Colonic mucosa (tissue), 4 donors: ENCODE data around the gene PRR35. TPM values are rescaled to one million over a fixed set of nuclear protein-coding genes. Genes with fewer than 3 reads are reported as not detected.
A peak's percentile ranks its signal among the peaks of the same experiment; 100 is the strongest.

Source experiments
- DNase-seq: peaks from one replicate; pipeline ENCODE4 v3.0.0-alpha.2; 2020
- H3K27ac ChIP-seq: fragments of 200-600 bp; one replicate; pipeline ENCODE4 v1.8.0; 2021
- H3K27me3 ChIP-seq: fragments of 200-600 bp; one replicate; pipeline ENCODE4 v1.8.0; 2021
- H3K36me3 ChIP-seq: fragments of 200-600 bp; one replicate; pipeline ENCODE4 v1.8.0; 2021
- H3K4me1 ChIP-seq: fragments of 200-600 bp; one replicate; pipeline ENCODE4 v1.8.0; 2021; ENCODE audit warnings: mild to moderate bottlenecking
- H3K4me3 ChIP-seq: fragments of 200-600 bp; one replicate; pipeline ENCODE4 v1.8.0; 2021
- H3K9ac ChIP-seq, 2 donors: one replicate each; pipeline ENCODE4 v1.7.0; 2013; ENCODE audit warnings: control low read depth in 2 of 2, low read depth in 2 of 2, low read length in 2 of 2
- H3K9me3 ChIP-seq: fragments of 200-600 bp; one replicate; pipeline ENCODE4 v1.8.0; 2021
- intact Hi-C: fragments of 100-400 bp; cut with DNase I; formaldehyde crosslinking; loops from one replicate; pipeline ENCODE4 v1.14.1; 2022
- total RNA-seq, 2 donors: library from RNA; stranded (reverse); fragmentation: NEBNext Ultra II Directional in 1 of 2; extraction: Animal tissue kit (Norgen Biotek cat#: 25700) in 1 of 2; gene quantifications; one replicate each; pipeline ENCODE4 v1.2.1, GENCODE V29; 2021
- TF ChIP-seq, protein P1 (sequence below): fragments of 200-600 bp; IDR thresholded peaks from one replicate; pipeline ENCODE4 v1.8.0; 2022; ENCODE audit warnings: antibody characterized with exemption, mild to moderate bottlenecking
- donor health status: healthy.
- donor health status: DM: no; HTN: no; CAD: no.
- donor health status: DM: no; HTN: no; CAD: no.

Gene PRR35
- total RNA-seq, 2 donors from 2014 or later = not detected

DNA sequence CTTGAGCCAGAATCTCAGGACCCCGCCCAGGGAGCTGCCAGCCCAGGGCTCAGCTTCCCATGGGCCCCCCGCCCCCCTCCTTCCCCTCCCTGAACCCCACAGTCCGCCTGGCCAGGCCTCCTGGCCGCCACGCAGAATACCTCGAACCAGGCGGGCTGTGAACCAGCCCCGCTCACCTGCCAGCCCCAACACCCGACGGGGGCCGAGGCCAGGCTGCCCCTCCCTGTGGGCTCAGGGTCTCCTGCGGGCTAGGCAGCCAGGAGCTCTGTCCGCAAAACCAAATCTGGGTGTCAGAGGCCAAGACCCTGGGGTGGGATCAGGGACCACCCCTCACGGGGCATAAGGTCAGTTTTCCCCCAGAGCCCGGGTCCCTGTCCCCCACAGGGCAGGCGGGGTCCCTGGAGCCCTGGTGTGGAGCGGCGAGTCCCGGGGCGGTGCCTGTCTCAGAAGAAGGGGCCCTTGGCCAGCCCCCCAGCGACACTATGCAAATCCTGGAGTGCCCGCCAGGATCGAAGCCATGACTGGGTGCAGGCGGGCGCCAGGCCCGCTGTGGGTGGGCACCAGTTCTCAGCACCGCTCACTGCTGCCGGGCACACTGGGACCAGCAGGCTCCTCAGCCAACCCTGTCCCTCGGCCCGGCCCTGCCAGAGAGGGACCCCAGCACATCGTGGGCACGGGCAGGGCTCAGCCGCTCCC is 6.4 kb upstream of the PRR35 start:
- TF ChIP-seq, protein P1, sequence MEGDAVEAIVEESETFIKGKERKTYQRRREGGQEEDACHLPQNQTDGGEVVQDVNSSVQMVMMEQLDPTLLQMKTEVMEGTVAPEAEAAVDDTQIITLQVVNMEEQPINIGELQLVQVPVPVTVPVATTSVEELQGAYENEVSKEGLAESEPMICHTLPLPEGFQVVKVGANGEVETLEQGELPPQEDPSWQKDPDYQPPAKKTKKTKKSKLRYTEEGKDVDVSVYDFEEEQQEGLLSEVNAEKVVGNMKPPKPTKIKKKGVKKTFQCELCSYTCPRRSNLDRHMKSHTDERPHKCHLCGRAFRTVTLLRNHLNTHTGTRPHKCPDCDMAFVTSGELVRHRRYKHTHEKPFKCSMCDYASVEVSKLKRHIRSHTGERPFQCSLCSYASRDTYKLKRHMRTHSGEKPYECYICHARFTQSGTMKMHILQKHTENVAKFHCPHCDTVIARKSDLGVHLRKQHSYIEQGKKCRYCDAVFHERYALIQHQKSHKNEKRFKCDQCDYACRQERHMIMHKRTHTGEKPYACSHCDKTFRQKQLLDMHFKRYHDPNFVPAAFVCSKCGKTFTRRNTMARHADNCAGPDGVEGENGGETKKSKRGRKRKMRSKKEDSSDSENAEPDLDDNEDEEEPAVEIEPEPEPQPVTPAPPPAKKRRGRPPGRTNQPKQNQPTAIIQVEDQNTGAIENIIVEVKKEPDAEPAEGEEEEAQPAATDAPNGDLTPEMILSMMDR = no peak
- Histone ChIP-seq H3K9me3 (no peaks in the 10 kb centered on the region), H3K4me1 (no peaks in the 10 kb centered on the region), H3K27ac (no peak overlapping the region), H3K27me3 (peaks cover 2% of the 10 kb centered on the region), H3K36me3 (peaks cover 9% of the 10 kb centered on the region), H3K4me3 (no peak overlapping the region), H3K9ac (no peak overlapping the region)
- intact Hi-C loops = no loop called here
- DNase-seq = no peak

DNA sequence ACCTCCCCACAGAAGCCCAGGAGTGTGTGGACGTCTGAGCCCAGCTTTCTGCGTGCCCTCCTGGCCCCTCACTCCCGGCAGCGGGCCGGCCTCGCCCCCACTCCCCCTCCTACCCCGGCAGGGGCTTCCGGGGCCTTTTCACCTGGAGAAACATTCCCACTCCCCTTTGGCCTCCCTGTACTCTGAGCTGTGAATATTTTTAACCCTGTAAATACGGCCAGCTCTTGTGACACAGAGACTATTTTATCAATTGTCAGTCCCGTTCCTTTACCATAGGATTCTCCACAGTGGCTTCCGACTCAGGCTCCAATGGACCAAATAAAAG is 5.9 kb upstream of the PRR35 start:
- Histone ChIP-seq H3K27me3 (peaks cover 7% of the 10 kb centered on the region), H3K4me3 (no peak overlapping the region), H3K4me1 (no peaks in the 10 kb centered on the region), H3K36me3 (peaks cover 9% of the 10 kb centered on the region), H3K9me3 (no peaks in the 10 kb centered on the region), H3K27ac (no peak overlapping the region), H3K9ac (no peak overlapping the region)
- DNase-seq = no peak
- intact Hi-C loops = no loop called here
- TF ChIP-seq, protein P1 = no peak

DNA sequence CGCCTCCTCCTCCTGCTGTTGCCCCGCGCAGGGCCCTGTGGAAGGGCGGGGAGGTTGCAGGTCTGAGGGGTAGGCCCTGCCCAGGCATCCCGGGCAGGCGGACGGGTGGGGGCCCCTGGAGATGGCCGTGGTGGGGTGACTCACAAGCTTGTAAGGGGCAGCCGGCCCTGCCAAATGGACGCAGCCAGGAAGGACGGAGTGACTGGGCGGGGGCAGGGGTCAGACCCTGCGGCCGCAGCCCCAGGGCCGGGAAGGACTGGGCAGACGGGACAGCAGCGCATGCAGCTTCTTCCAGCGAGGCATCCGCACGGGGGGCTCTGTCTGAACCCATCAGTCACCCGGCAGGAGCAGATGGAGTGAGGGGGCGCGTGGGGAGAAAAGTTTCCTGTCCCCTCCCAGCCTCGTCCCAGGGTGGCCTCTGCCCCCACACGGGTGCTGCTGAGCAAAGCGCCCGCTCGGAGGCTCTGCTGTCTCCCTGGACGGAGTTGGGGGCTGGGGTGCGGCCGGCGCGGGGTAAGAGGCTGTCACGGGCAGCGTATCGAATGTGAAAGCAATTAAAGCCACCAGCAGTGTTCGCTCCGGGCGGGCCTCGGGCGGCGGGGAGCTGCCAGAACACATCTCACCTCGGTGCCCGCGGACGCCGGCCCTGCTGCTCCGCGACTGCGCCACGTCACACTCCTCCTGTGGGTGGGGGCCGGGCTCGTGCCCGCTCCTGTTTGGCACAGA is 5.4 kb upstream of the PRR35 start:
- DNase-seq = no peak
- Histone ChIP-seq H3K4me3 (no peak overlapping the region), H3K9ac (peak overlapping the region in 1 of 2 donors; percentile 26)

DNA sequence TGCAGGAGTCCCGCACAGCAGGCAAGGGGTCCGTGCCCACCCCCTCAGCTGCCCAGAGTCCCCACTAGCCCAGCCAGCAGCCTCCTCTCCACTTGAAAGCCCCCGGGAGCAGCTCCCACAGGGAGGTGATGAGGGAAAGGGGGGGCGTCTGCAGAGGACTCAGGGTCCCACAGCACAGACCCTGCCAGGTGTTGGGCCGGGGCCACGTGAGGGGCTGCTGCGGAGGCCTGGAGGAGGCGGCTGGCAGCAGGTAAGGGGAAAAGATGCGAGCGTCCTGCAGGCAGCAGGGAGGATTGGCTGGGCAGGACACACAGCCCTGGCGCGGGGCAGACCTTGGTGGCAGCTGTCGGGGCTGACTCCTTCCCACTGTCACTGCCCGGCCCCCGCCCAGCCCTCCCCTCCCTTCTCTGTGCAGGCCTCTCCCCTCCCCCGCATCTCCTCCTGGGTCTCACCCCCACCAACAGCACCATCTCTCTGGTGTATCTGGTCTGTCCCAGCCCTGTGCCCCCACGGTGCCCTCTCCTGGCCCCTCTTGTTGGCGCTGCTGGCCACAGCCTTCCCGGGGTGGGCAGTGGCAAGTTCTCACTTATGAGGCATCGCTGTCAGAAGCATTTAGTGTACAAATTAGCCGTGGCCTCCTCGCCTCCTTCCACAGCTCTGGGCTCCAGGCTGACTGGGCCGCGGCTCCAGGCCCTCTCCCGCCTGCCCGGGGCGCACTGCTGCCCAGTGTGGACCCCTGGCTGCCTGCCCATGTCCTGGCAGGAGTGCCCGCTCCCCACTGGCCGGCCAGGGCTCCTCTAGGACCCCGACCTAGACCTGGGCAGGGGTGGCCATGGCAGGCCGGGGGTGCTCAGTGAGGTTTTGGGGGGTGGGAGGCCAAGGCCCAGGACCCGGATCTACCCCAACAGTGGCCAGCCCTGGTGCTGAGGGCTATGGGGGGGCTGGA is 4.4 kb upstream of the PRR35 start:
- TF ChIP-seq, protein P1 = no peak
- Histone ChIP-seq H3K4me3 (no peak overlapping the region), H3K4me1 (no peaks in the 10 kb centered on the region), H3K27me3 (peaks cover 19% of the 10 kb centered on the region), H3K9ac (no peak overlapping the region), H3K27ac (no peak overlapping the region), H3K9me3 (no peaks in the 10 kb centered on the region), H3K36me3 (peaks cover 9% of the 10 kb centered on the region)
- DNase-seq = no peak
- intact Hi-C loops = no loop called here

More for the DNA sequence above, 5.4 kb upstream of the PRR35 start:
- Histone ChIP-seq H3K27ac (no peak overlapping the region), H3K27me3 (peaks cover 13% of the 10 kb centered on the region), H3K9me3 (no peaks in the 10 kb centered on the region), H3K4me1 (no peaks in the 10 kb centered on the region), H3K36me3 (peaks cover 9% of the 10 kb centered on the region)
- TF ChIP-seq, protein P1 = no peak
- intact Hi-C loops = no loop called here

DNA sequence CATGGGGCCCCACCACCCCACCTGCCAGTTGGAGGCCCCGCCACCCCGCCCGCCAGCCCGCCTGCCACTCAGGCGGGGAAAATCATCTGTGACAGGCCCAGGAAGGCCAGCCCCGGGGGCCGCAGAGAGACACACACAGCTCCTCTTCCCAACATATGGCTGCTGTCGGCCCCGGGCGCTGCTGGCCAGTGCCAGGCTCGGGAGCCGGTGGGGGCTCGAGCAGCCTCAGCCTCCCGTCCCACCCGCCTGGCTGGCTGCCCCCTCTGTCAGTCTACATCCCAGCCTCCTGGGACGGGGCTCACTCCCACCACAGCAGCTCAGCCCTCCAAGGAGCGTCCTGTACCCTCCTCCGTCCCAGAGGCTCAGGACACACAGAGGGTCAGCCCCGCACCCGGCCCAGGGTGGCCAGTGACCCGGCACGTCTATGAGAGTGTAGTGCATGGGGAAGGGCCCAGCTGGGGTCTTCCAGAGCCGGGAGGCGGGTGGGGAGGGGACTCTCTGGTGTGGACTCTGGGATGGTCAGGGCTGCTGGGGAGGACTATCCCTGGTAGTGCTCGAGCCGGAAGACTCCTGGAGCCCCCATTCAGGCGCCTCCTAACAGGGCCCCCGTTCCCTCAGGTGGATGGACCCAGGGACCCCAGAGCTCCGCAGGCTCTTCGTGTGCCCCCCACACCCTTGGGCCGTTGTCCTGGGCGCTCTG is 3.6 kb upstream of the PRR35 start:
- intact Hi-C loops = no loop called here
- DNase-seq = no peak
- TF ChIP-seq, protein P1 = no peak
- Histone ChIP-seq H3K9me3 (no peaks in the 10 kb centered on the region), H3K36me3 (peaks cover 7% of the 10 kb centered on the region), H3K27me3 (peaks cover 26% of the 10 kb centered on the region), H3K4me3 (no peak overlapping the region), H3K4me1 (no peaks in the 10 kb centered on the region), H3K27ac (no peak overlapping the region), H3K9ac (no peak overlapping the region)
